GM12892 (cell line): ENCODE measurements around the gene RBPMS2.
"Not testable (repeated sequence)": the region's sequence is repeated elsewhere in the genome, so short reads cannot be mapped to it uniquely, and the experiment has no call there.

Experiments used
- POLR2A ChIP-seq: IDR thresholded peaks from 2 replicates; pipeline ENCODE4 v1.6.1; 2011; ENCODE audit warnings: low read depth, low read length, control low read depth
- POLR2AphosphoS5 ChIP-seq: IDR thresholded peaks from 2 replicates; pipeline ENCODE4 v1.6.1; 2011; ENCODE audit warnings: low read depth, low read length, control low read depth

DNA sequence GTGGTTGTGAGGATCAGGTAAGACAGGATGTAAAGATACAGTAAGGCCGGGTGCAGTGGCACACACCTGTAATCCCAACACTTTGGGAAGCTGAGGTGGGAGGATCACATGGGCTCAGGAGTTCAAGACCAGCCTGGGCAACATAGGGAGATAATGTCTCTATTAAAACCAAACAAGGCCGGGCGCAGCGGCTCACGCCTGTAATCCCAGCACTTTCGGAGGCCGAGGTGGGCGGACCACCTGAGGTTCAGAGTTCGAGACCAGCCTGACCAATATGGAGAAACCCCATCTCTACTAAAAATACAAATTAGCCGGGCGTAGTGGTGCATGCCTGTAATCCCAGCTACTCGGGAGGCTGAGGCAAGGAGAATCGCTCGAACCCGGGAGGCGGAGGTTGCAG is 33.7 kb downstream of the RBPMS2 start:
- not testable (repeated sequence) for TF ChIP-seq POLR2AphosphoS5, POLR2A
